Endothelial cell of umbilical vein (primary cell): ENCODE measurements around the gene FBXL19.

Source experiments
- CTCF ChIP-seq, 2 donors: IDR thresholded peaks; 1 replicate in 1 of 2; 2 replicates in 1 of 2; pipeline ENCODE4 v1.5.1; 2011; ENCODE audit warnings: low read length in 2 of 2, mild to moderate bottlenecking in 2 of 2, moderate library complexity in 2 of 2, control low read depth in 1 of 2, inconsistent platforms in 1 of 2, low read depth in 1 of 2; ENCODE audit not compliant: insufficient read depth in 1 of 2; ENCODE audit errors: extremely low read depth in 1 of 2
- EZH2 ChIP-seq: IDR thresholded peaks from 2 replicates; pipeline ENCODE4 v1.6.1; 2012; ENCODE audit warnings: borderline replicate concordance, low read depth, mild to moderate bottlenecking, moderate library complexity, low read length, inconsistent platforms; ENCODE audit not compliant: severe bottlenecking
- GATA2 ChIP-seq: IDR thresholded peaks from 2 replicates; pipeline ENCODE4 v1.7.0; 2011; ENCODE audit warnings: low read depth, mild to moderate bottlenecking, moderate library complexity, mixed read lengths, low read length; ENCODE audit not compliant: insufficient read length, insufficient read depth
- JUN ChIP-seq: IDR thresholded peaks from 2 replicates; pipeline ENCODE4 v1.6.1; 2011; ENCODE audit warnings: borderline replicate concordance, low read depth; ENCODE audit not compliant: insufficient read length, insufficient read depth
- MAX ChIP-seq: IDR thresholded peaks from 2 replicates; pipeline ENCODE4 v1.6.1; 2011; ENCODE audit not compliant: insufficient read depth, insufficient read length
- MYC ChIP-seq: IDR thresholded peaks from one replicate; pipeline ENCODE4 v1.6.1; 2011; ENCODE audit warnings: mild to moderate bottlenecking, low read depth, low read length
- POLR2A ChIP-seq: IDR thresholded peaks from 2 replicates; pipeline ENCODE4 v1.6.1; 2012; ENCODE audit warnings: low read depth, mild to moderate bottlenecking, control low read depth, low read length
- POLR2AphosphoS5 ChIP-seq: IDR thresholded peaks from 2 replicates; pipeline ENCODE4 v1.6.1; 2012; ENCODE audit warnings: low read depth, mild to moderate bottlenecking, control low read depth, low read length, moderate library complexity; ENCODE audit not compliant: insufficient read depth

- TF ChIP-seq CTCF (IDR thresholded peaks at IDR 0.05; ENCODE audit: extremely low read depth in 1 of 2, insufficient read depth in 1 of 2, low read depth in 1 of 2, low read length in 2 of 2) (peak; percentile 90 to 96), POLR2AphosphoS5 (no peak), POLR2A (no peak), MYC (no peak), JUN (no peak), EZH2 (no peak), GATA2 (no peak), MAX (no peak)
Measured at GRCh38 chr16:30941600-30942425, 18.4 kb downstream of the FBXL19 start.
